Ishikawa (cell line): ENCODE results near the gene ALOX12B.

Experiments
- CEBPB ChIP-seq: IDR thresholded peaks from 2 replicates; pipeline ENCODE4 v1.6.1; 2012
- CREB1 ChIP-seq: IDR thresholded peaks from 2 replicates; pipeline ENCODE4 v1.6.1; 2012; ENCODE audit warnings: low read depth
- EP300 ChIP-seq: IDR thresholded peaks from 2 replicates; pipeline ENCODE4 v1.6.1; 2012; ENCODE audit warnings: borderline replicate concordance
- FOXM1 ChIP-seq: IDR thresholded peaks from 2 replicates; pipeline ENCODE4 v1.6.1; 2012; ENCODE audit warnings: low read depth, borderline replicate concordance
- MAX ChIP-seq: IDR thresholded peaks from 2 replicates; pipeline ENCODE4 v1.6.1; 2012
- NFIC ChIP-seq: IDR thresholded peaks from 2 replicates; pipeline ENCODE4 v1.6.1; 2012
- RAD21 ChIP-seq: IDR thresholded peaks from 2 replicates; pipeline ENCODE4 v1.6.1; 2012; ENCODE audit warnings: low read depth
- REST ChIP-seq: IDR thresholded peaks from 2 replicates; pipeline ENCODE4 v1.6.1; 2012; ENCODE audit warnings: low read depth, mild to moderate bottlenecking
- TAF1 ChIP-seq: IDR thresholded peaks from 2 replicates; pipeline ENCODE4 v1.6.1; 2012; ENCODE audit warnings: low read depth, mild to moderate bottlenecking
- TCF12 ChIP-seq: IDR thresholded peaks from 2 replicates; pipeline ENCODE4 v1.6.1; 2012; ENCODE audit warnings: low read depth
- TEAD4 ChIP-seq: IDR thresholded peaks from 2 replicates; pipeline ENCODE4 v1.6.1; 2012
- YY1 ChIP-seq: IDR thresholded peaks from 2 replicates; pipeline ENCODE4 v1.6.1; 2012; ENCODE audit warnings: low read depth
- ZBTB7A ChIP-seq: IDR thresholded peaks from 2 replicates; pipeline ENCODE4 v1.6.1; 2012; ENCODE audit warnings: low read depth

- TF ChIP-seq EP300, result no peak
- TF ChIP-seq TAF1, result no peak
- no peak for TF ChIP-seq MAX
- TF ChIP-seq TEAD4, result no peak
- TF ChIP-seq RAD21, result no peak
- TF ChIP-seq NFIC, result no peak
- TF ChIP-seq ZBTB7A, result no peak
- TF ChIP-seq CEBPB, result no peak
- no peak for TF ChIP-seq TCF12
- TF ChIP-seq REST, result no peak
- no peak for TF ChIP-seq FOXM1
- no peak for TF ChIP-seq YY1
- TF ChIP-seq CREB1, result no peak
Observed at GRCh38 chr17:8044819-8045810, 42.4 kb downstream of the ALOX12B start.
